ENCODE results near the gene CFAP157. TPM values are rescaled to one million over a fixed set of nuclear protein-coding genes. Genes with fewer than 3 reads are reported as not detected.
"Not testable (repeated sequence)": the region's sequence is repeated elsewhere in the genome, so short reads cannot be mapped to it uniquely, and the experiment has no call there.

CFAP157 gene
- total RNA-seq, 1 experiment from 2014 or later: 0.87 TPM

- Mint-ChIP-seq H3K4me3 (ENCODE audit: low read depth, unreplicated experiment) (no peak overlapping the region), H3K36me3 (ENCODE audit: insufficient read depth, unreplicated experiment) (peaks cover 5% of the 10 kb centered on the region), H3K27ac (ENCODE audit: unreplicated experiment) (no peak overlapping the region), H3K9me3 (ENCODE audit: low read depth, unreplicated experiment) (no peaks in the 10 kb centered on the region), H3K27me3 (ENCODE audit: unreplicated experiment) (peaks cover 34% of the 10 kb centered on the region), H3K4me1 (ENCODE audit: low read depth, unreplicated experiment) (no peaks in the 10 kb centered on the region)
- DNase-seq: no peak
- intact Hi-C loops (cut with micrococcal nuclease; ENCODE audit: unreplicated experiment): no loop called here
- no TSS peak for BruUV-seq (replicated peaks)
- TF ChIP-seq CTCF (IDR thresholded peaks at IDR 0.05; ENCODE audit: unreplicated experiment): no peak
- CTCF ChIA-PET: no interaction called here
Measured at GRCh38 chr9:127756233-127756632, 49.4 kb downstream of the CFAP157 start.

- H3K4me3 Mint-ChIP-seq (ENCODE audit: low read depth, unreplicated experiment); H3K9me3 Mint-ChIP-seq (ENCODE audit: low read depth, unreplicated experiment); intact Hi-C loops (cut with micrococcal nuclease; ENCODE audit: unreplicated experiment); DNase-seq; H3K27ac Mint-ChIP-seq (ENCODE audit: unreplicated experiment); H3K36me3 Mint-ChIP-seq (ENCODE audit: insufficient read depth, unreplicated experiment); H3K4me1 Mint-ChIP-seq (ENCODE audit: low read depth, unreplicated experiment); BruUV-seq (replicated peaks): not testable (repeated sequence)
- peaks cover 34% of the 10 kb centered on the region for H3K27me3 Mint-ChIP-seq (ENCODE audit: unreplicated experiment)
- CTCF ChIA-PET: interaction anchor here (0.6 kb wide), 1 partner anchor 205 kb away, joined by 3 read pairs; no protein-coding TSS in a partner anchor
Measured at GRCh38 chr9:127756776-127757175, 50.0 kb downstream of the CFAP157 start.

- Mint-ChIP-seq H3K27me3 (ENCODE audit: unreplicated experiment) (peaks cover 34% of the 10 kb centered on the region), H3K9me3 (ENCODE audit: low read depth, unreplicated experiment) (no peaks in the 10 kb centered on the region), H3K36me3 (ENCODE audit: insufficient read depth, unreplicated experiment) (no peaks in the 10 kb centered on the region), H3K27ac (ENCODE audit: unreplicated experiment) (no peak overlapping the region), H3K4me1 (ENCODE audit: low read depth, unreplicated experiment) (no peaks in the 10 kb centered on the region), H3K4me3 (ENCODE audit: low read depth, unreplicated experiment) (no peak overlapping the region)
- intact Hi-C loops (cut with micrococcal nuclease; ENCODE audit: unreplicated experiment): no loop called here
- TF ChIP-seq CTCF (IDR thresholded peaks at IDR 0.05; ENCODE audit: unreplicated experiment): no peak
- no TSS peak for BruUV-seq (replicated peaks)
- CTCF ChIA-PET: no interaction called here
- no peak for DNase-seq
Measured at GRCh38 chr9:127758843-127759242, 52.1 kb downstream of the CFAP157 start.

- Mint-ChIP-seq H3K4me3 (ENCODE audit: low read depth, unreplicated experiment) (no peak overlapping the region), H3K27ac (ENCODE audit: unreplicated experiment) (no peak overlapping the region), H3K4me1 (ENCODE audit: low read depth, unreplicated experiment) (no peaks in the 10 kb centered on the region), H3K27me3 (ENCODE audit: unreplicated experiment) (peaks cover 49% of the 10 kb centered on the region), H3K9me3 (ENCODE audit: low read depth, unreplicated experiment) (no peaks in the 10 kb centered on the region), H3K36me3 (ENCODE audit: insufficient read depth, unreplicated experiment) (no peaks in the 10 kb centered on the region)
- CTCF ChIA-PET: no interaction called here
- no peak for DNase-seq
- BruUV-seq (replicated peaks): no TSS peak
- intact Hi-C loops (cut with micrococcal nuclease; ENCODE audit: unreplicated experiment): no loop called here
- no peak for TF ChIP-seq CTCF (IDR thresholded peaks at IDR 0.05; ENCODE audit: unreplicated experiment)
Measured at GRCh38 chr9:127761061-127761460, 54.3 kb downstream of the CFAP157 start.

GRCh38 chr9:127761491-127761956 is 54.7 kb downstream of the CFAP157 start:
- DNase-seq: no peak
- no peak overlapping the region for H3K27ac Mint-ChIP-seq (ENCODE audit: unreplicated experiment)
- no peaks in the 10 kb centered on the region for H3K9me3 Mint-ChIP-seq (ENCODE audit: low read depth, unreplicated experiment)
- H3K4me3 Mint-ChIP-seq (ENCODE audit: low read depth, unreplicated experiment): no peak overlapping the region
- CTCF ChIA-PET: no interaction called here
- H3K4me1 Mint-ChIP-seq (ENCODE audit: low read depth, unreplicated experiment): no peaks in the 10 kb centered on the region
- no TSS peak for BruUV-seq (replicated peaks)
- intact Hi-C loops (cut with micrococcal nuclease; ENCODE audit: unreplicated experiment): no loop called here
- TF ChIP-seq CTCF (IDR thresholded peaks at IDR 0.05; ENCODE audit: unreplicated experiment): no peak
- H3K27me3 Mint-ChIP-seq (ENCODE audit: unreplicated experiment): peaks cover 54% of the 10 kb centered on the region
- H3K36me3 Mint-ChIP-seq (ENCODE audit: insufficient read depth, unreplicated experiment): no peaks in the 10 kb centered on the region
